Activated T-cell treated with anti-CD3 and anti-CD28 coated beads, Interleukin-2, amount 50 U/mL, for 4 hours (primary cell): ENCODE results near the gene MYNN. TPM values are rescaled to one million over a fixed set of nuclear protein-coding genes. Genes with fewer than 3 reads are reported as not detected.

Experiments used
- ATAC-seq, 2 donors: fragments of 200-7000 bp; cut with Tn5 transposase; one replicate each; pipeline ENCODE4 v1.10.0; 2021
- DNase-seq: peaks from one replicate; pipeline ENCODE4 v3.0.0-alpha.2; 2020
- H3K27me3 Mint-ChIP-seq: one replicate; pipeline ENCODE4 v1.8.0; 2021; ENCODE audit warnings: low read depth, mixed read lengths
- H3K36me3 Mint-ChIP-seq: one replicate; pipeline ENCODE4 v1.8.0; 2022; ENCODE audit warnings: mixed read lengths; ENCODE audit not compliant: insufficient read depth
- H3K4me1 Mint-ChIP-seq: one replicate; pipeline ENCODE4 v1.8.0; 2021; ENCODE audit warnings: low read depth, mixed read lengths
- H3K4me3 Mint-ChIP-seq: one replicate; pipeline ENCODE4 v1.8.0; 2021; ENCODE audit warnings: mild to moderate bottlenecking, moderate library complexity, mixed read lengths
- H3K9me3 Mint-ChIP-seq: one replicate; pipeline ENCODE4 v1.8.0; 2021; ENCODE audit warnings: mixed read lengths
- total RNA-seq, 3 donors: library from RNA; stranded (reverse); gene quantifications; one replicate each; pipeline ENCODE4 v1.2.1, GENCODE V29; 2021

Gene MYNN
- total RNA-seq, 3 donors from 2014 or later, result 13.3 to 15.7 (median 14.8) TPM

DNA sequence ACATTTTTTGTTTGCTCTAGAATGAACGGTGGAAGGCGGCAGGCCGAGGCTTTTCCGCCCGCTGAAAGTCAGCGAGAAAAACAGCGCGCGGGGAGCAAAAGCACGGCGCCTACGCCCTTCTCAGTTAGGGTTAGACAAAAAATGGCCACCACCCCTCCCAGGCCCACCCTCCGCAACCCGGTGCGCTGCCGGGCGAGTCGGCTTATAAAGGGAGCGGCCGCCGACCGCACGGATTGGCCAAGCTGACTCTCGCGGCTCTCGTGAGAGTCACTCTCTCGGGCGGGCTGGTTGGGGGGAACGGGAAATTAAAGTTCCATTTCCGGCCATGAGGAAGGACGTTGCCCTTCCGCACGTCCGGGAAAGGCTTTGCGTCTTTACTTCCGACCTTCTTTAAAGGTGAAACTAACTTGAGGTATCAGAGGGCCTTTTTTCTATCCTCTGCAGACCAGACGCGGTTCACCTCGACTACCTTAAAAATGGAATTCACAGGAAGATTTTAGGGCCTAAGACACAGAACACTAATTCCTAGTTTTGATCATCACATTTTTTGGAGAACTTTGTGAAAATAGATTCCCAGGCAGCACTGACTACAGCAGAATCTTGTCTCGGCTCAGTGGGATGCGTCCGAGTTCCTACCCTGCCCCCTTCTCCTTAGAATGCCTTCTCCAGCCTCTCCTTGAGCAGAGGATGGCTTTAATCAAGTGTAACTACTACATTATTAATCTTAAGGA, 8.1 kb upstream of the MYNN start, which contains the start of gene TERC:
Gene TERC, minus strand, starts transcription at position 179 of the 731 bp plus-strand sequence.
- Mint-ChIP-seq H3K36me3 (no peaks in the 10 kb centered on the region), H3K4me1 (peaks cover 25% of the 10 kb centered on the region), H3K9me3 (peaks cover 6% of the 10 kb centered on the region), H3K4me3 (peak within 1 kb of the TSS; percentile 95), H3K27me3 (no peaks in the 10 kb centered on the region)
- ATAC-seq (peak; percentile 91 to 92), DNase-seq (peak; percentile 90)

DNA sequence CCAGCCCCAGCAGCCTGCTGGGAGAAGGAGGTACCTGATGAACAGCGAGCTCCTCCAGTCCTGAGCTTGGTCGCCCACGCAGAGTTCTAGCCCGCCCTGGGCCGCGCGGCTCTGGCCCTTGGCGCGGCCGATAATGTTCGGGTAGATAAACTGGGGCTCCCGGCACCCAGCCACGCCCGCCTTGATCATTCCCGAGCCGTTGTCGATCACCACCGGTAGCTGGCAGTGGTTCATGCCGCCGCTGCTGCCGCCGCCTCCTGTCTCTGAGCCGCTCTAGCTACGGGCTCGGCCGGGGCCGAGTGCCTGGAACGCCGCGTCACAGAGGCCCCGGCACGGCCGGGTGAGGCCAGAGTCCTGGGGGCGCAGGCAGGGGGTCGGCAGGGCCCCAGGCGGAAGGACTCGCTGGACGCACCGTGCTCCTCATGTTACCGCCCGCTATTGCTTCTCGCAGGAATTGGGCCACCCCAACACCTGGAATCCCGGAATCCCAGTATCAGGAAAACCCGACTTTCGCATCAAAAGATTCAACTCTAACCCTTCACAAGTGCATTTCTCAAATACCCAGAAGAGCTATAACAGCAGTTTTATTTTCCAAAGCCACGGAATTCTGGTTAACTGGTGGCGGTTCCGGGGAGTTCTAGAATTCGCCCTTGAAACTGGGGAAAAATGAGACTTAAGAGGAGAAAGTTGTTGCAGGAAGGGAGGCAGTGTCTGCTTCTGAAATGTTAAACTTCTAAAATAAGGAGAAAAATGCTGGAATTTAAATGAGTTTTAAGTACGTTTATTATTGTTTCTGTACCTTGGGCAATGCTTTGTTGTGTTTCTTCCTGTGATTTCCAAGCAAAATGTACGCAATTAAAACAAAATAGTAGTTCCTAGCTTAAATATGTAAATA, 3.7 kb upstream of the MYNN start, which contains the start of gene ACTRT3:
Gene ACTRT3, minus strand, starts transcription at position 275 of the 895 bp plus-strand sequence. Its CDS starts 41 bp downstream, at position 234.
- DNase-seq, result peak; percentile 54
- H3K4me3 Mint-ChIP-seq, result peak within 1 kb of the TSS; percentile 86
- H3K36me3 Mint-ChIP-seq, result peaks cover 2% of the 10 kb centered on the region
- H3K4me1 Mint-ChIP-seq, result peaks cover 23% of the 10 kb centered on the region
- H3K27me3 Mint-ChIP-seq, result no peaks in the 10 kb centered on the region
- ATAC-seq, result peak; percentile 15 to 19
- H3K9me3 Mint-ChIP-seq, result peaks cover 6% of the 10 kb centered on the region

DNA sequence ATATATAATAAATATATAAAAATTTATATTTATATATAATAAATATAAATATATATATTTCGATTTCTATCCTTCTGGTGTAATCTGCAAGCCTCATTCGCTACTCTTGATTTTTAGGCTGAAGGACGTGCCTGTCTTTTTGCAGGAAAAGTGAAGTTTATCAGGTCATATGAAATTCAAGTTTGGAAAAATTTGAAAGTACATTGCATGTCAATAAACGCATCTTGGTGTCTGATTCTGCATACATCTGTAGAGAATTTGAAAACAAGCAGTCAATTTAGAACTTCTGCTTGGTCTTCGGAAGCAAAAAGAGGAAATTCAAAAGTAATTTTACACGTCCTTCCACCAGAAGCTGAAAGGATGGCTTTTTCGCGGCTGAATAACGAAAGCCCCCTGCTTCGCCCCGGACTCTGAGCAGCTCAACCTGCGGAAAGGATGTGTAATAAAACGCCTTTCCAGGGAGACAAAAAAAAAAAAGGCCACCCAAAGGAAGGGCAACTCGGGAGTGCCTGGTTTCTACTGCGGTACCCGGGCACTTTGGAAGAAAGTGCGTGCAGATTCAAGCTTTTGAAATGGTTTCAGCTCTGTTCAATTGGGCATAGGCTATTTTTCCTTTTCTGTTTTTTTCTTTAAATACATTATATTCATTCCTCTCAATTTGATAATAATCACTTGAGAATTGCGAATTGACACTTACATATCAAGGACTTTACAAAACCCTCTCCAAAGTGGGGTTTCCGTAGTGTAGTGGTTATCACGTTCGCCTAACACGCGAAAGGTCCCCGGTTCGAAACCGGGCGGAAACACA, 1.5 kb upstream of the MYNN start:
- Mint-ChIP-seq H3K9me3 (no peaks in the 10 kb centered on the region), H3K4me1 (peaks cover 32% of the 10 kb centered on the region), H3K4me3 (peak overlapping the region; percentile 100), H3K27me3 (no peaks in the 10 kb centered on the region), H3K36me3 (peaks cover 13% of the 10 kb centered on the region)
- DNase-seq (peak; percentile 52), ATAC-seq (no peak)

DNA sequence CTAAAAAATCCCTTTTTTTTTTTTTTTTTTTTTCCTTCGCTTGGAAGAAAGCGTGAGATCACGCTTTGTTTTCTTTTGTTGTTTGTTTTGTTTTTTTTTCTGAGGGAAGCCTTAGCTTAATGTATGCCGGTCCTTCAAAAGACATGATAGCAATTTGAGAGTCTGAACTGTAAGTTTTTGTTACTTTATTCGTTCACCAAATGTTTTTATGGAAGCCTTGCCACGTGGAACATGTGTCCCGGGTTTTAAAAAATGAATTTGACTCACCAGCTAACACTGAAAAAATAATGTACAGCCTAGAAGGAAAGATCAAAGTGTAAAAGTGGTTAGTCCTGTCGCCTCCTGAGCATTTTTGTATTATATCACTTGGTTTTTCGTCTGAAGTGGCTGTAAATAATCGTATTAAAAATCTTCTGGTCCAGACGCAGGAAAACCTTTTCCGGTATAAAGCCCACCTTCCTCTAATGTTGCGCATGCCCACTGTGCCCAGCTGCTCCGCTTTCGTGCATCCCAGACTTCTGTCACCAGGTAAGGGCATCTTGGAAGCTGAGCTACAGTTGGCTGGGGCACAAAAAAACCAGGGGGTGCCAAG, 795 bp upstream of the MYNN start:
- Mint-ChIP-seq H3K4me3 (peak overlapping the region; percentile 100), H3K9me3 (no peaks in the 10 kb centered on the region), H3K27me3 (no peaks in the 10 kb centered on the region), H3K36me3 (peaks cover 18% of the 10 kb centered on the region), H3K4me1 (peaks cover 37% of the 10 kb centered on the region)
- DNase-seq (no peak), ATAC-seq (peak; percentile 17 to 28)

DNA sequence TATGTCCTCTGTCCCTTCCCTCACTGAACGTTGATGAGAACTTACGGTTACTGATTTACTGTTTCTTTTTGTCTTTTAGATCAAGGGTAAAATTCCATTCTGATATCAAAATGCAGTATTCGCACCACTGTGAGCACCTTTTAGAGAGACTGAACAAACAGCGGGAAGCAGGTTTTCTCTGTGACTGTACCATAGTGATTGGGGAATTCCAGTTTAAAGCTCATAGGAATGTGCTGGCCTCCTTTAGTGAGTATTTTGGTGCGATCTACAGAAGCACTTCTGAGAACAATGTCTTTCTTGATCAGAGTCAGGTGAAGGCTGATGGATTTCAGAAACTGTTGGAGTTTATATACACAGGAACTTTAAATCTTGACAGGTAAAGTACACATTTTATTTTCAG, 990 bp downstream of the MYNN start:
- ATAC-seq (no peak), DNase-seq (no peak)
- H3K9me3 Mint-ChIP-seq, result no peaks in the 10 kb centered on the region
- H3K36me3 Mint-ChIP-seq, result peaks cover 30% of the 10 kb centered on the region
- H3K4me3 Mint-ChIP-seq, result peak overlapping the region; percentile 100
- no peaks in the 10 kb centered on the region for H3K27me3 Mint-ChIP-seq
- peaks cover 48% of the 10 kb centered on the region for H3K4me1 Mint-ChIP-seq

DNA sequence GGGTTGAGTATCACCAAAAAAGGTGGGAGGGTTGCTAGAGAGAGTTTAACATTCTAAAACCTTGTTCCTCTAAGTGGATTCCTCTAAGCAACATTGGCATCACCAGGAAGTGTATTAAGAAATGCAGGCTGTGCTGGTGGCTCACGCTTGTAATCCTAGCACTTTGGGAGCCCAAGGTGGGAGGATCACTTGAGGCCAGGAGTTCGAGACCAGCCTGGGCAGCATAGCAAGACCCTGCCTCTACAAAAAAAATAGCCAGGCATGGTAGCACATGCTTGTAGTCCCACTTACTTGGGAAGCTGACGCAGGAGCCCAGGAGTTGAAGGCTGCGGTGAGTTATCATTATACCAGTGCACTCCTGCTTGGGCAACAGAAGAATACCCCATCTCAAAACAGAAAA, 4.6 kb downstream of the MYNN start:
- no peak for ATAC-seq
- Mint-ChIP-seq H3K27me3 (no peaks in the 10 kb centered on the region), H3K4me1 (peaks cover 60% of the 10 kb centered on the region), H3K36me3 (peaks cover 52% of the 10 kb centered on the region), H3K4me3 (no peak overlapping the region), H3K9me3 (no peaks in the 10 kb centered on the region)
- DNase-seq, result no peak

DNA sequence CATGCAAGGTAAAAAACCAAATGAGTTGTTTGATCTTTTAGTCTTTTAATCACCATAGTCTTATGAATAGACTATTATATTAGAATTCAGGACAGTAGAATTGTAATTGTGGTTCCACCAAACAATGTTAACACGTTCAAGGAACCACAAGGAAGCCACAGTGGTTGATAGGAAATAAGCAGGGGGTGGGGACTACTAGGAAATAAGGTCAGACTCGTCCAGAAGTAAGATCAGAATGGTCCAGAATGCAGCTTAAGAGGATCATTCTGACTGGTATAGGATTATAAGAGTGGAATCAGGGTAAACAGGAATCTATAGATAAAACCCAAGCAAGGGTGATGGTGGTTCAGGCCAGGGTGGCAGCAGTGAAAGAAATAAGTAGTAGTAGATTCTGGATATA, 7.5 kb downstream of the MYNN start:
- ATAC-seq (no peak), DNase-seq (no peak)
- Mint-ChIP-seq H3K4me3 (no peak overlapping the region), H3K36me3 (peaks cover 47% of the 10 kb centered on the region), H3K4me1 (peaks cover 41% of the 10 kb centered on the region), H3K27me3 (no peaks in the 10 kb centered on the region), H3K9me3 (no peaks in the 10 kb centered on the region)

DNA sequence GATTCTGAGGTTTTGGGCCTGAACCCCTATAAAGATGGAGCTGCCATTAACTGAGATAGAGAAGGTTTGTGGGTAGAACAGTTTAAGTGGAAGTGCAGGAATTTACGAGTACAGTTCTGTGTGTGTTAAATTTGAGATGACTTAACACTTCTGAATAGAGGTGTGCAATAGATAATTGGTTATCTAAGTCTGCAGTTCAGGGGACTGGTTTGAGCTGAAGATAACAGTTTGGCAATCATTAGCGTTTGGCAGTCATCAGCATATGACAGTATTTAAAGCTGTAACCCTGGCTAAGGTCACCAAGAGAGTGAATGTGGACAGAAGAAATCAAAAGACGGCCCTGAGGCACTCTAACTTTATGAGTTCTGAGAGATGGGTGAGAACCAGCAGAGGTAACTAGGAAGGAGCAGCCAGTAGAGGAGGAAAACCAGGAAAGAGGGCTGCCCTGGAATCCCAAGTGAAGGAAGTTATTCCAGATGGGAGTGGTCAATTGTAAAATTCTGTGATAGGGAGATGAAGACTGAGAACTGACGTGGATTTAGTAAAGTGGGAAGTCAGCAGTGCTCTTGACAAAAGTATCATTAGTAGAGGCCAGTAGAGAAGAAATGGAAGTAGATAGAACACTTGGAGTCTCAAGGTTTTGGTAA, 8.1 kb downstream of the MYNN start:
- H3K4me3 Mint-ChIP-seq, result no peak overlapping the region
- H3K9me3 Mint-ChIP-seq, result no peaks in the 10 kb centered on the region
- H3K36me3 Mint-ChIP-seq, result peaks cover 47% of the 10 kb centered on the region
- peaks cover 38% of the 10 kb centered on the region for H3K4me1 Mint-ChIP-seq
- H3K27me3 Mint-ChIP-seq, result no peaks in the 10 kb centered on the region
- ATAC-seq (no peak), DNase-seq (no peak)

DNA sequence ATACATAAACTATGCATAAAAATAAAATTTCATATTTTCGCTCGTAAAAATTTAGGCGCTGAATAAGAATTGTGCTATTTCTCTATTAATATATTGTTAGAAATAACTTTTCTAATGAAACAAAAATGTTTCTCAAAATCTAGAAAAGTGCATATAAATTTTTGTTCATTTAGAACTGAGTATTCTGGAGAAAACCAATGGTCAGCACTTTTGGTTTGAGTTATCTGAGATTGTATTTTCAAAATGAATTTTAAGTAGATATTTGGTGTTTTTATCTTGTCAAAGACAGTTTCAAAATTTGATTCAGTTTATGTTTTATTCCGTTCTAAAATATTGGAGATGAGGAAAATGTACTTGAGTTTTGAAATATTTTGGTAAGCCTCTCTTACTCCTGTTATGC, 13.9 kb downstream of the MYNN start:
- Mint-ChIP-seq H3K9me3 (no peaks in the 10 kb centered on the region), H3K4me3 (no peak overlapping the region), H3K4me1 (no peaks in the 10 kb centered on the region), H3K27me3 (no peaks in the 10 kb centered on the region), H3K36me3 (peaks cover 30% of the 10 kb centered on the region)
- ATAC-seq (no peak), DNase-seq (no peak)

DNA sequence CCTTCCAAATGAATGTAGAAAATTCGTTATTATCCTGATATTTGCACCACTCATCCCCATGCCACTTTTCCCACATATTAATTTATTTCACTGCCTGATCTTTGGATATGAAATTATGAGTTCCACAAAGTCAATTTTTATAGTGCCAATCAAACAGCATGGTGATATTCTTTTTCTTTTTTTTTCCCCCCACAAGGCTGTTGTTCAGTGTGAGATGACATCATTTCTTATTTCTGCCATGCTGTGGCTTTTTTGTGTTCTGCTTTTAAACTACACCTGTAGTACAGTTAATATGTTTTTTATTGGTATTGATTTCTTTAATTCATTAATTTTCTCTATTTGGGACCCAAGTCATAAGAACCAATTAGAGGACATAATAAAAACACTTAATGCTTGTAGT, 14.6 kb downstream of the MYNN start:
- no peaks in the 10 kb centered on the region for H3K27me3 Mint-ChIP-seq
- ATAC-seq (no peak), DNase-seq (no peak)
- H3K4me3 Mint-ChIP-seq, result no peak overlapping the region
- no peaks in the 10 kb centered on the region for H3K9me3 Mint-ChIP-seq
- no peaks in the 10 kb centered on the region for H3K4me1 Mint-ChIP-seq
- peaks cover 31% of the 10 kb centered on the region for H3K36me3 Mint-ChIP-seq

DNA sequence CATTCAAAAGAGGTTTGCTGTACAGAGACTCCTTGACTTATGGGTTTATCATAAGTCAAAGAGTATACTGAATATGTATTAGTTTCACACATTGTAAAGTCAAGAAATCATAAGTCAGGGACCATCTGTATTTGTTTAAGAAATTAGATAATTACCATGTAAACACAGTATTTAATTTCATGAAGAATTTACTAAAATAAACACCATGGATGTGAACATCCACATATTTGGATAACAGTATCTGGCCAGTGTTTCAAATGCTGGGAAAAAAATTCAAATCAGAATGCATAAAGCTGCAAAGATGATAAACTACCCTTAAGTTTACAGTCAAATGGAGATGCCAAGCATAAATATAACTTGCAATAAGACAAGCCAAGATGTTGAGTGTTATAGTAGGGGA, 17.0 kb downstream of the MYNN start:
- DNase-seq, result no peak
- H3K4me1 Mint-ChIP-seq, result no peaks in the 10 kb centered on the region
- H3K36me3 Mint-ChIP-seq, result peaks cover 32% of the 10 kb centered on the region
- no peak overlapping the region for H3K4me3 Mint-ChIP-seq
- no peaks in the 10 kb centered on the region for H3K9me3 Mint-ChIP-seq
- no peak for ATAC-seq
- no peaks in the 10 kb centered on the region for H3K27me3 Mint-ChIP-seq

DNA sequence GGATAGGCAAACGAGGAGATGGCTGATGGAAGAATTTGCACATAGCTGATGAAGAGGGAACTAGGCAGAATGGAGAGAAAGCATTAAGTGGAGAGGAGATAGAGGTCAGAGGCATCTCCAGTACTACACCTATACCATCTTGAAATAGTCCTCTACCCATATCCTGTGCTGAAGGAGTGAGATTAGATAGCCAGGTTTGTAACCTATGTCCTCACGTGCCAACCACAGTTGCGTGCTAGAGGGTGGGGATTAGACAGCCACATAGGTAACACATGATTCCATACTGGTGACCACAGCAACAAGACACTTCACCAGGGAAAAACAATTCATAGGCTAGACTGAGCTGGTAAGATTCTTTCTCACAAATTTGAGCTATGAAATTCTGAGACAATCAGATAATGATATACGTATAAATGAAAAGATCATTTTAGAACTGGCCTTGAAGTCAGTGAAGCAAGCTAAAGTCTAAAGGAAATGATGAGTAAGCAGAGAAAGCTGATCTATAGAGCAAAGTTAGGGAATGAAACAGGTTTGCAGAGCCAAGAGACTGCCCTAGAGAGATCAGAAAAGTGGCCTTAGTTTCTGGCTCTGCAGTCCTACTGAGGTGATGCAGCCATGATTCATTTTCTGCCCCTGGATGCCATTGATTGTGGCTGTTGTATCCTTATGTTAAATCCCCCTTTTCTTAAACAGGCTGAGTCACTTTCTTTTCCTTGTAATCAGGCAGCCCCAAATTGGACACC, 17.7 kb downstream of the MYNN start:
- Mint-ChIP-seq H3K4me1 (no peaks in the 10 kb centered on the region), H3K36me3 (peaks cover 30% of the 10 kb centered on the region), H3K9me3 (no peaks in the 10 kb centered on the region), H3K27me3 (no peaks in the 10 kb centered on the region), H3K4me3 (no peak overlapping the region)
- ATAC-seq (no peak), DNase-seq (no peak)

DNA sequence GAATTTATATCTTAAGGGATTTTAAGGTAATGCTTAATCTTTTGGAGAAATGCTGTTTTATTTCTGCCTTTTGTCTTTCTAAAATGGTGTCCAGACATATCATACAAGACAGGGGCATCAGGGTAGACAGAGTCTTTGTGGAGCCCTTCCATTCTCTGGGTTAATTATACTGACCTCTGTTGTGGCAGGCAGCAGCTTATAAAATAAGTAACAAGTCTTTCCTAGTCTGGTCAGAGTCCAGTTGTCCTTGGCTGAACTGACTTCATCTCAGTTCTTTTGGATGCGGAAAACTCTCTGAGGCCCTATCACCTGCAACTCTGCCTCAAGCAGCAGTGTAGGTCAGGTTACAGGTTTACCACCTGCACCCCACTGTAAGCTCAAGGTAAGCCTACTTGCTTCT, 19.2 kb downstream of the MYNN start:
- Mint-ChIP-seq H3K27me3 (no peaks in the 10 kb centered on the region), H3K4me1 (no peaks in the 10 kb centered on the region), H3K36me3 (peaks cover 18% of the 10 kb centered on the region), H3K9me3 (no peaks in the 10 kb centered on the region), H3K4me3 (no peak overlapping the region)
- ATAC-seq, result no peak
- no peak for DNase-seq
